ENCODE measurements around the gene MAML2.

Gene MAML2

GRCh38 chr11:96265220-96265737 is 77.7 kb downstream of the MAML2 start:
- DNase-seq = no peak

- no peak for DNase-seq
Measured at GRCh38 chr11:96264364-96264763, 78.6 kb downstream of the MAML2 start.

GRCh38 chr11:96263238-96263763 is 79.7 kb downstream of the MAML2 start:
- no peak for DNase-seq

GRCh38 chr11:96260532-96260931 is 82.5 kb downstream of the MAML2 start:
- no peak for DNase-seq

GRCh38 chr11:96260067-96260511 is 82.9 kb downstream of the MAML2 start:
- DNase-seq = no peak

GRCh38 chr11:96259134-96259830 is 83.7 kb downstream of the MAML2 start:
- DNase-seq = no peak

- DNase-seq = peak; percentile 29
Measured at GRCh38 chr11:96257972-96258934, 84.7 kb downstream of the MAML2 start.

GRCh38 chr11:96257036-96257435 is 86.0 kb downstream of the MAML2 start:
- no peak for DNase-seq

GRCh38 chr11:96256215-96257011 is 86.6 kb downstream of the MAML2 start:
- no peak for DNase-seq

- DNase-seq = no peak
Measured at GRCh38 chr11:96254854-96255253, 88.1 kb downstream of the MAML2 start.

- no peak for DNase-seq
Measured at GRCh38 chr11:96254087-96254486, 88.9 kb downstream of the MAML2 start.

GRCh38 chr11:96246718-96247552 is 96.1 kb downstream of the MAML2 start:
- no peak for DNase-seq

- peak; percentile 70 for DNase-seq
Measured at GRCh38 chr11:96242971-96243647, 99.9 kb downstream of the MAML2 start.

GRCh38 chr11:96242191-96242847 is 100.7 kb downstream of the MAML2 start:
- no peak for DNase-seq

- no peak for DNase-seq
Measured at GRCh38 chr11:96241331-96241841, 101.6 kb downstream of the MAML2 start.

GRCh38 chr11:96238563-96239135 is 104.3 kb downstream of the MAML2 start:
- DNase-seq = no peak

GRCh38 chr11:96237766-96238266 is 105.2 kb downstream of the MAML2 start:
- no peak for DNase-seq

- peak; percentile 52 for DNase-seq
Measured at GRCh38 chr11:96235751-96236150, 107.2 kb downstream of the MAML2 start.

GRCh38 chr11:96234866-96235441 is 108.0 kb downstream of the MAML2 start:
- no peak for DNase-seq

Measured in activated naive CD4-positive, alpha-beta T cell treated with anti-CD3 and anti-CD28 coated beads, Interleukin-2, amount 50 U/mL, for 16 hours (primary cell).